T-helper 1 cell treated with Interleukin-12 subunit alpha and Interleukin-12 subunit beta and Interleukin-4 antibody, amounts not matched to agents 30 μg/mL and 1 μg/mL, for 36 hours (primary cell): ENCODE data around the gene SPEN.
"Not testable (repeated sequence)": the region's sequence is repeated elsewhere in the genome, so short reads cannot be mapped to it uniquely, and the experiment has no call there.

Experiments used
- H3K27ac Mint-ChIP-seq: one replicate; pipeline ENCODE4 v1.8.0; 2021; ENCODE audit warnings: mild to moderate bottlenecking, mixed read lengths
- H3K27me3 Mint-ChIP-seq: one replicate; pipeline ENCODE4 v1.8.0; 2021; ENCODE audit warnings: low read depth, mixed read lengths
- H3K36me3 Mint-ChIP-seq: one replicate; pipeline ENCODE4 v1.8.0; 2021; ENCODE audit warnings: low read depth, mixed read lengths
- H3K4me1 Mint-ChIP-seq: one replicate; pipeline ENCODE4 v1.8.0; 2021; ENCODE audit warnings: low read depth, mixed read lengths
- H3K4me3 Mint-ChIP-seq: one replicate; pipeline ENCODE4 v1.8.0; 2021; ENCODE audit warnings: mild to moderate bottlenecking, moderate library complexity, mixed read lengths
- H3K9me3 Mint-ChIP-seq: one replicate; pipeline ENCODE4 v1.8.0; 2021; ENCODE audit warnings: mixed read lengths

The SPEN gene

GRCh38 chr1:15918962-15919715 lies 71.6 kb downstream of the SPEN start:
- no peaks in the 10 kb centered on the region for H3K27me3 Mint-ChIP-seq
- H3K36me3 Mint-ChIP-seq, result peaks cover 50% of the 10 kb centered on the region
- H3K4me1 Mint-ChIP-seq, result peaks cover 24% of the 10 kb centered on the region
- H3K9me3 Mint-ChIP-seq, result no peaks in the 10 kb centered on the region
- H3K4me3 Mint-ChIP-seq, result peak overlapping the region; percentile 45
- peak overlapping the region; percentile 47 for H3K27ac Mint-ChIP-seq

GRCh38 chr1:15923241-15923640 lies 75.7 kb downstream of the SPEN start:
- H3K4me1 Mint-ChIP-seq, result peaks cover 12% of the 10 kb centered on the region

GRCh38 chr1:15926448-15926847 lies 78.9 kb downstream of the SPEN start:
- peaks cover 59% of the 10 kb centered on the region for H3K36me3 Mint-ChIP-seq
- H3K4me3 Mint-ChIP-seq, H3K27me3 Mint-ChIP-seq, H3K4me1 Mint-ChIP-seq, H3K27ac Mint-ChIP-seq, H3K9me3 Mint-ChIP-seq: not testable (repeated sequence)

More at GRCh38 chr1:15923241-15923640, 75.7 kb downstream of the SPEN start:
- peaks cover 48% of the 10 kb centered on the region for H3K36me3 Mint-ChIP-seq
- H3K9me3 Mint-ChIP-seq, result no peaks in the 10 kb centered on the region
- no peaks in the 10 kb centered on the region for H3K27me3 Mint-ChIP-seq
- no peak overlapping the region for H3K4me3 Mint-ChIP-seq
- no peak overlapping the region for H3K27ac Mint-ChIP-seq

- H3K27ac Mint-ChIP-seq, result peak overlapping the region; percentile 45
- peaks cover 62% of the 10 kb centered on the region for H3K36me3 Mint-ChIP-seq
- H3K27me3 Mint-ChIP-seq, result no peaks in the 10 kb centered on the region
- H3K9me3 Mint-ChIP-seq, result no peaks in the 10 kb centered on the region
- no peak overlapping the region for H3K4me3 Mint-ChIP-seq
- no peaks in the 10 kb centered on the region for H3K4me1 Mint-ChIP-seq
Observed at GRCh38 chr1:15928971-15929965, 81.8 kb downstream of the SPEN start.

- H3K4me3 Mint-ChIP-seq, result no peak overlapping the region
- H3K9me3 Mint-ChIP-seq, result no peaks in the 10 kb centered on the region
- H3K27me3 Mint-ChIP-seq, result no peaks in the 10 kb centered on the region
- H3K36me3 Mint-ChIP-seq, result peaks cover 70% of the 10 kb centered on the region
- no peaks in the 10 kb centered on the region for H3K4me1 Mint-ChIP-seq
- H3K27ac Mint-ChIP-seq, result no peak overlapping the region
Observed at GRCh38 chr1:15931401-15931800, 83.9 kb downstream of the SPEN start.

GRCh38 chr1:15931884-15932283 lies 84.4 kb downstream of the SPEN start:
- H3K36me3 Mint-ChIP-seq, result peaks cover 72% of the 10 kb centered on the region
- H3K27me3 Mint-ChIP-seq, result no peaks in the 10 kb centered on the region
- H3K4me1 Mint-ChIP-seq, result no peaks in the 10 kb centered on the region

GRCh38 chr1:15932612-15933011 lies 85.1 kb downstream of the SPEN start:
- H3K4me3 Mint-ChIP-seq, result no peak overlapping the region
- peak overlapping the region; percentile 41 for H3K27ac Mint-ChIP-seq
- no peaks in the 10 kb centered on the region for H3K27me3 Mint-ChIP-seq
- H3K9me3 Mint-ChIP-seq, result no peaks in the 10 kb centered on the region
- peaks cover 76% of the 10 kb centered on the region for H3K36me3 Mint-ChIP-seq
- no peaks in the 10 kb centered on the region for H3K4me1 Mint-ChIP-seq

More at GRCh38 chr1:15931884-15932283, 84.4 kb downstream of the SPEN start:
- Mint-ChIP-seq H3K9me3 (no peaks in the 10 kb centered on the region), H3K4me3 (no peak overlapping the region), H3K27ac (no peak overlapping the region)

- Mint-ChIP-seq H3K4me3 (no peak overlapping the region), H3K27me3 (no peaks in the 10 kb centered on the region), H3K27ac (no peak overlapping the region), H3K36me3 (peaks cover 71% of the 10 kb centered on the region), H3K4me1 (no peaks in the 10 kb centered on the region), H3K9me3 (no peaks in the 10 kb centered on the region)
Observed at GRCh38 chr1:15933684-15934083, 86.2 kb downstream of the SPEN start.

- Mint-ChIP-seq H3K9me3 (no peaks in the 10 kb centered on the region), H3K4me3 (no peak overlapping the region), H3K4me1 (no peaks in the 10 kb centered on the region), H3K27me3 (no peaks in the 10 kb centered on the region), H3K27ac (no peak overlapping the region), H3K36me3 (peaks cover 68% of the 10 kb centered on the region)
Observed at GRCh38 chr1:15934211-15935055, 86.9 kb downstream of the SPEN start.

- no peaks in the 10 kb centered on the region for H3K4me1 Mint-ChIP-seq
- H3K4me3 Mint-ChIP-seq, result no peak overlapping the region
- peaks cover 61% of the 10 kb centered on the region for H3K36me3 Mint-ChIP-seq
- no peaks in the 10 kb centered on the region for H3K27me3 Mint-ChIP-seq
- no peaks in the 10 kb centered on the region for H3K9me3 Mint-ChIP-seq
- no peak overlapping the region for H3K27ac Mint-ChIP-seq
Observed at GRCh38 chr1:15935056-15935950, 87.8 kb downstream of the SPEN start.

- H3K9me3 Mint-ChIP-seq, result no peaks in the 10 kb centered on the region
- H3K27ac Mint-ChIP-seq, result no peak overlapping the region
- H3K36me3 Mint-ChIP-seq, result peaks cover 60% of the 10 kb centered on the region
- H3K27me3 Mint-ChIP-seq, result no peaks in the 10 kb centered on the region
- no peak overlapping the region for H3K4me3 Mint-ChIP-seq
- no peaks in the 10 kb centered on the region for H3K4me1 Mint-ChIP-seq
Observed at GRCh38 chr1:15936025-15936424, 88.5 kb downstream of the SPEN start.

GRCh38 chr1:15937146-15937545 lies 89.6 kb downstream of the SPEN start:
- Mint-ChIP-seq H3K4me1 (no peaks in the 10 kb centered on the region), H3K36me3 (peaks cover 49% of the 10 kb centered on the region)

GRCh38 chr1:15937706-15938168 lies 90.2 kb downstream of the SPEN start:
- Mint-ChIP-seq H3K27ac (peak overlapping the region; percentile 76), H3K36me3 (peaks cover 46% of the 10 kb centered on the region), H3K9me3 (no peaks in the 10 kb centered on the region), H3K4me3 (no peak overlapping the region), H3K4me1 (no peaks in the 10 kb centered on the region), H3K27me3 (no peaks in the 10 kb centered on the region)

More at GRCh38 chr1:15937146-15937545, 89.6 kb downstream of the SPEN start:
- Mint-ChIP-seq H3K27ac (peak overlapping the region; percentile 76), H3K9me3 (no peaks in the 10 kb centered on the region), H3K27me3 (no peaks in the 10 kb centered on the region), H3K4me3 (no peak overlapping the region)
